Measurements from ENCODE around the gene PLS1.

PLS1 gene

DNA sequence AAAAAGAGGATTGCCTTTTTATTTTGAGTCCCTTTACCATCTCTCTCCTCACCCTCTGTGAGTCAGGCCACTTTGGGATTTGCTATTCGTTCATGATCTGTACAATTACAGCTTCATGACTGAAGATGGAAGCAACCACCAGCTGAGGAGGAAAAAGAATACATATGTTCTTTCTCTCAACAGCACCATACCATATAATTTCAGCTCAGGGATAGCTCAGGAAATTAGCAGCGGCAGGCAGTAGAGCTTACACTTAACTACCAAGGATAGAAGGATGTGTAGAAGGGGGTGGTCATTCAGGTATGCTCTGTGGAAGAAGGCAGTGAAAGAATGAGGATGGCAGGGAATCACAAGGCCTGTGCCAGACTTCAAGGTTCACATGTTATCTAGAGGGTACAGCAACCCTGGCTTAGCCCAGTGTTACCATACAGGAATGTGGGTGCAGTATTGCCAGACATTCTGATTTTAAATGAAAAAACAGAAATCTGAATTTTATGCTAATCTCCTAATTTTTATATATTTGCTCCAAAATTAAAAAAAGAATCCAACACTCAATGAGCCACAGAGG, 17.9 kb downstream of the PLS1 start:
- no peak for TF ChIP-seq POLR2A (IDR thresholded peaks at IDR 0.05; ENCODE audit: extremely low read depth, insufficient read length)
- TF ChIP-seq, protein P1, sequence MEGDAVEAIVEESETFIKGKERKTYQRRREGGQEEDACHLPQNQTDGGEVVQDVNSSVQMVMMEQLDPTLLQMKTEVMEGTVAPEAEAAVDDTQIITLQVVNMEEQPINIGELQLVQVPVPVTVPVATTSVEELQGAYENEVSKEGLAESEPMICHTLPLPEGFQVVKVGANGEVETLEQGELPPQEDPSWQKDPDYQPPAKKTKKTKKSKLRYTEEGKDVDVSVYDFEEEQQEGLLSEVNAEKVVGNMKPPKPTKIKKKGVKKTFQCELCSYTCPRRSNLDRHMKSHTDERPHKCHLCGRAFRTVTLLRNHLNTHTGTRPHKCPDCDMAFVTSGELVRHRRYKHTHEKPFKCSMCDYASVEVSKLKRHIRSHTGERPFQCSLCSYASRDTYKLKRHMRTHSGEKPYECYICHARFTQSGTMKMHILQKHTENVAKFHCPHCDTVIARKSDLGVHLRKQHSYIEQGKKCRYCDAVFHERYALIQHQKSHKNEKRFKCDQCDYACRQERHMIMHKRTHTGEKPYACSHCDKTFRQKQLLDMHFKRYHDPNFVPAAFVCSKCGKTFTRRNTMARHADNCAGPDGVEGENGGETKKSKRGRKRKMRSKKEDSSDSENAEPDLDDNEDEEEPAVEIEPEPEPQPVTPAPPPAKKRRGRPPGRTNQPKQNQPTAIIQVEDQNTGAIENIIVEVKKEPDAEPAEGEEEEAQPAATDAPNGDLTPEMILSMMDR (IDR thresholded peaks at IDR 0.05; ENCODE audit: low read depth, low read length): no peak
- H3K4me3 ChIP-seq (ENCODE audit: low read depth, low read length): no peak overlapping the region
- DNase-seq (ENCODE audit: low read depth): no peak

DNA sequence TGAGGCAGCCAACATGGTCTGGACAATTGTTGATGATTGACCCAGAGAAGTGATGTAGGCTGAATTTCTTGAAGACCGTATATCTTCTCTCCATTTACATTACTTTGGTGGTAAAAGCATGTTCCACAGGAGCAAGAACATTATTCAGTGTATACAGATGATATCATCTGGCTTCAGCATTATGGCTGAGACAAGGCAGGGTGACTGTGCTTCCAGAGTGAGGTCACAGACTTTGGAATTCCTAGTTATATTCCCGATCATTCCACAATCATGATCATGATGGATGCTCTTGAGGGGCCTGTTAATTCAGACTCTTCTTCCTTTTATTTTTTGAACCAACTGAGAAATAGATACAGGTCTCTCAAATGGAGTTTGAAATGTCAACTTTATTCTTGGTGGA, 19.0 kb downstream of the PLS1 start:
- no peak overlapping the region for H3K4me3 ChIP-seq (ENCODE audit: low read depth, low read length)
- TF ChIP-seq, protein P2, sequence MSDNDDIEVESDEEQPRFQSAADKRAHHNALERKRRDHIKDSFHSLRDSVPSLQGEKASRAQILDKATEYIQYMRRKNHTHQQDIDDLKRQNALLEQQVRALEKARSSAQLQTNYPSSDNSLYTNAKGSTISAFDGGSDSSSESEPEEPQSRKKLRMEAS (IDR thresholded peaks at IDR 0.05; ENCODE audit: low read depth, low read length): no peak
- DNase-seq (ENCODE audit: low read depth): no peak

DNA sequence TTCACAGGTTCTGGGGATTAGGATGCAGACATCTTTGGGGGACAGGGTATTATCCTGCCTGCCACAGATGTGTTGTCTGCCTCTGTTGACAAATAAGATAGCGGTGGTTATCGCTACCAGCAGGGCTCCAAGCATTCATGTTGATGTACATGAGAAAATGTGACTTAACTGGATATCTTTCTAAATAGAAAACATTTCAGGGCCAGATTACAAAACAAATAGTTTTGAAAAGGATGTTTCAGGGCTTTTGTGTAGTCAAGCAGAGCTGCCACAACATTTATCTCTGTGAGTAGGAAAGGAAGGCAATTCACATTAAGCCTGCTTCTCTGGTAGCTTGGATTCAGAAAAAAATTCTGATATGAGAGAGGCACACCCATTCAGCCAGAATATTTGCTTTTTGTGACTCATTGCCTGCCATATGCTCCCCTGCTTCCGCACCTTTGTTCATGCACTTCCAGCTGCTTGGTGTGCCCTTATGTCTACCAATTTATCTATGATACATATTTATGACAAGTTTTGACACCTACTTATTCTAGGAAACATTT, 22.8 kb downstream of the PLS1 start:
- no peak for DNase-seq (ENCODE audit: low read depth)
- TF ChIP-seq, protein P1 (IDR thresholded peaks at IDR 0.05; ENCODE audit: low read depth, low read length): no peak
- no peak for TF ChIP-seq MYC (IDR thresholded peaks at IDR 0.05; ENCODE audit: low read depth, low read length)
- no peak for TF ChIP-seq POLR2A (IDR thresholded peaks at IDR 0.05; ENCODE audit: extremely low read depth, insufficient read length)
- H3K4me3 ChIP-seq (ENCODE audit: low read depth, low read length): no peak overlapping the region

DNA sequence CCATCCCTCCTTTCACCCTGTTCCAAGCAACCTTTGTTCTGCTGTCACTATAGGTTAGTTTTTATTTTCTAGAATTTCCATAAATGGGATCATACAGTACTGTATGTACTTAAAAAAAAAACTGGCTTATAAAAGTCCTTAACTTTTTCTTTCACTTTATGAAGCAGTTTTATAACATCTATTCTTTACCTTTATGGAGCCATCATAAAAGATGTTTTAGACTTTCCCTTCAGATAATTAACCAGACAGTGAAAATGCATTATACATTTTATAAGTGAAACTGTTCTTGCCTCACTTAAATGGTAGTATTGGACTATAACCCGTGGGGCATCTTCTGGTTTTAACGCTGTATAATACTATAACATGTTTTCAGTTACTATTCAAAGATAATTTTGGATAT, 26.2 kb downstream of the PLS1 start:
- no peak for DNase-seq (ENCODE audit: low read depth)
- TF ChIP-seq POLR2A (IDR thresholded peaks at IDR 0.05; ENCODE audit: extremely low read depth, insufficient read length): no peak
- TF ChIP-seq, protein P1 (IDR thresholded peaks at IDR 0.05; ENCODE audit: low read depth, low read length): no peak
- no peak for TF ChIP-seq MYC (IDR thresholded peaks at IDR 0.05; ENCODE audit: low read depth, low read length)
- TF ChIP-seq, protein P2 (IDR thresholded peaks at IDR 0.05; ENCODE audit: low read depth, low read length): no peak
- H3K4me3 ChIP-seq (ENCODE audit: low read depth, low read length): no peak overlapping the region

DNA sequence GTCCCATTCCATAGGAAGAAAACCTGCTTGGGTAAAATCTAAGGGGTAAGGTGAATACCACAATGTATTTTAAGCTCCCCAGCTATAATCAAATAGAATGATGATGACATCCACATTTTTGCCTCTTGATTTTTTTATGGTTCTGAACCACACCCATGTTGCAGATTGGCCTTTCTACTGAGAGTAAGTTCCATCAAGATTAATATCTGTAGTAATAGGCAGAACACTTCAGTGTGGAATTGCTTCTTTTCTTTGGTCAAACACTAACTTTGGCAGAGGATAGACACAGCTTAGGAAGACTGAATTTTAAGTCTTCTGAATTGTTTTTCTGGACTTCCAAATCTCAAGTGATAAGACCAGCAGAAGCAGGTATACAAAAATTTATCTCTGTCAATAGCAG, 27.0 kb downstream of the PLS1 start:
- TF ChIP-seq, protein P2 (IDR thresholded peaks at IDR 0.05; ENCODE audit: low read depth, low read length): no peak
- TF ChIP-seq, protein P1 (IDR thresholded peaks at IDR 0.05; ENCODE audit: low read depth, low read length): no peak
- no peak for TF ChIP-seq POLR2A (IDR thresholded peaks at IDR 0.05; ENCODE audit: extremely low read depth, insufficient read length)
- no peak for TF ChIP-seq MYC (IDR thresholded peaks at IDR 0.05; ENCODE audit: low read depth, low read length)
- no peak overlapping the region for H3K4me3 ChIP-seq (ENCODE audit: low read depth, low read length)
- no peak for DNase-seq (ENCODE audit: low read depth)

DNA sequence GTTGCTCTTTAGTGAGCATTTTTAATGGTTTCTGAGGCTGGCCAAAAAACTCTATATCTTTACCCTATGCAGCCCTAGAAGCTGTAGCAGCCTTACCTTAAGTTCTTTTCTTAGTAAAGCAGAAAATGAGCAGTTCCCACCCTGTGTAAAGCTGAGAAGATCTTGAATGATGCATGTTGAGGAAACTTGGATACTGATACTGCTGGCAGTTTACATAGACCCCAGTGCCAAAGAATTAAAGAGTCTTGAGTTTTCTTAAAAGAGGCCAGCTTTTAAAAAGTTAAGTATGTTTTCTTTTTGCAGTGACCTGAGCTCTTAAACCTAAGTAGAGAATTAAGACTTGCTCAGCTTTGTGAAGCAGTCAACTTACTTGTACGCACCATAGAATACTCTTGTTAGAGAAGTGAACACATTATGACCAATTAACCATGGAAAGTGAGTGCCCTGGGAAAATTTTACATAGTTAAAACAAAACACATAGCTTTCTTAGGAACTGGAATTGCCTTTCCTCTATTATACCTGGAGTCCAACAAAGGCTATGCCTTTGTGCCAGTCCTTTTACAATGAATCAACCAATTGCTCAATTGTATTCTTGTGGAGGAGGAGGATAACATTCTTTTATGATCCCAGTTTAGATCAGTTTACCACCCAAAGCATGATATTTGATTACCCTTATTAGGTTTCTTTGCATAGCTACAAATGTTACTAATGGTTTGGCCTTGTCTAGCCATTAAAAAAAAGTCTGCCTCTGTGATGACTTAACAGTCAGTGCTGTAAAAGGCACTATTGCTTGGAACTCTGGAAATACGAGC, 28.4 kb downstream of the PLS1 start:
- no peak for TF ChIP-seq POLR2A (IDR thresholded peaks at IDR 0.05; ENCODE audit: extremely low read depth, insufficient read length)
- no peak for TF ChIP-seq MYC (IDR thresholded peaks at IDR 0.05; ENCODE audit: low read depth, low read length)
- DNase-seq (ENCODE audit: low read depth): no peak
- no peak overlapping the region for H3K4me3 ChIP-seq (ENCODE audit: low read depth, low read length)

DNA sequence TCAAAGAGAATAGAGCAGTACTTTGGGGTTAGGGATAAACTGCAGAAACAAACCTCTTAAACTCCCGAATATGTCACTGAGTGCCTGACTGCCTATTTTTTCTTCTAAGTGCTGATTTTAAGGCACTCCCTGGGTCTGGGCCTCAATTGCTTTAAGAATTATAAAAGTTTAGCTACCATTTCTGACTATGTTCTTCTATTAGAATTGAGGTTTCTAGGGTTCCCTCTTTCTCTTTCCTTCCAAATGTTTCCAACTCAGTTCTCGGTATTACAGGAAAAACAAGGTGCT, 28.9 kb downstream of the PLS1 start:
- no peak overlapping the region for H3K4me3 ChIP-seq (ENCODE audit: low read depth, low read length)
- TF ChIP-seq, protein P2 (IDR thresholded peaks at IDR 0.05; ENCODE audit: low read depth, low read length): no peak
- TF ChIP-seq MYC (IDR thresholded peaks at IDR 0.05; ENCODE audit: low read depth, low read length) (no peak), POLR2A (IDR thresholded peaks at IDR 0.05; ENCODE audit: extremely low read depth, insufficient read length) (no peak)
- TF ChIP-seq, protein P1 (IDR thresholded peaks at IDR 0.05; ENCODE audit: low read depth, low read length): no peak
- DNase-seq (ENCODE audit: low read depth): no peak
